Adipocyte (in vitro differentiated cells): ENCODE results near the gene BAX.

Source experiments
- DNase-seq: peaks from one replicate; pipeline ENCODE4 v3.0.0-alpha.2; 2015; ENCODE audit warnings: low read depth
- H3K27me3 ChIP-seq: replicated peaks from 2 replicates; pipeline ENCODE4 v1.7.0; 2013; ENCODE audit warnings: mild to moderate bottlenecking, low read length, moderate library complexity; ENCODE audit not compliant: control insufficient read depth, insufficient read depth
- H3K36me3 ChIP-seq: 2 replicates; pipeline ENCODE4 v1.7.0; 2013; ENCODE audit warnings: low read length, mild to moderate bottlenecking, moderate library complexity; ENCODE audit not compliant: control insufficient read depth, insufficient read depth, severe bottlenecking
- H3K4me1 ChIP-seq: 2 replicates; pipeline ENCODE4 v1.7.0; 2013; ENCODE audit warnings: mild to moderate bottlenecking, low read length, moderate library complexity; ENCODE audit not compliant: control insufficient read depth, insufficient read depth
- H3K4me3 ChIP-seq: 2 replicates; pipeline ENCODE4 v1.7.0; 2013; ENCODE audit warnings: mild to moderate bottlenecking, low read length, moderate library complexity
- H3K9ac ChIP-seq: 2 replicates; pipeline ENCODE4 v1.7.0; 2013; ENCODE audit warnings: mild to moderate bottlenecking, low read length, moderate library complexity
- H3K9me3 ChIP-seq: 2 replicates; pipeline ENCODE4 v1.7.0; 2013; ENCODE audit warnings: mild to moderate bottlenecking, low read length, moderate library complexity; ENCODE audit not compliant: control insufficient read depth

Gene BAX

GRCh38 chr19:48934837-48935236, 19.8 kb upstream of the BAX start:
- Histone ChIP-seq H3K4me3 (no peak overlapping the region), H3K9me3 (no peaks in the 10 kb centered on the region), H3K4me1 (peaks cover 3% of the 10 kb centered on the region), H3K27me3 (peaks cover 14% of the 10 kb centered on the region), H3K36me3 (no peaks in the 10 kb centered on the region), H3K9ac (no peak overlapping the region)
- DNase-seq: no peak

- Histone ChIP-seq H3K36me3 (no peaks in the 10 kb centered on the region), H3K27me3 (peaks cover 14% of the 10 kb centered on the region), H3K9me3 (peaks cover 3% of the 10 kb centered on the region), H3K4me3 (no peak overlapping the region), H3K9ac (no peak overlapping the region), H3K4me1 (peaks cover 3% of the 10 kb centered on the region)
- DNase-seq: no peak
These were observed 18.8 kb upstream of the BAX start for GRCh38 chr19:48935864-48936263.

GRCh38 chr19:48938256-48938655, 16.4 kb upstream of the BAX start:
- Histone ChIP-seq H3K36me3 (no peaks in the 10 kb centered on the region), H3K9me3 (peaks cover 6% of the 10 kb centered on the region), H3K4me1 (peaks cover under 1% of the 10 kb centered on the region), H3K4me3 (no peak overlapping the region), H3K9ac (no peak overlapping the region), H3K27me3 (peaks cover 7% of the 10 kb centered on the region)
- DNase-seq: no peak

GRCh38 chr19:48940902-48941301, 13.8 kb upstream of the BAX start:
- Histone ChIP-seq H3K4me1 (no peaks in the 10 kb centered on the region), H3K4me3 (no peak overlapping the region), H3K9me3 (peaks cover 6% of the 10 kb centered on the region), H3K9ac (no peak overlapping the region), H3K36me3 (no peaks in the 10 kb centered on the region), H3K27me3 (no peaks in the 10 kb centered on the region)
- no peak for DNase-seq

- no peak for DNase-seq
- peaks cover 9% of the 10 kb centered on the region for H3K9me3 ChIP-seq
- H3K4me3 ChIP-seq: no peak overlapping the region
- no peaks in the 10 kb centered on the region for H3K36me3 ChIP-seq
- no peaks in the 10 kb centered on the region for H3K27me3 ChIP-seq
- no peak overlapping the region for H3K9ac ChIP-seq
- no peaks in the 10 kb centered on the region for H3K4me1 ChIP-seq
These were observed 11.6 kb upstream of the BAX start for GRCh38 chr19:48943081-48943480.

GRCh38 chr19:48945415-48945814, 9.3 kb upstream of the BAX start:
- Histone ChIP-seq H3K9ac (no peak overlapping the region), H3K27me3 (no peaks in the 10 kb centered on the region), H3K36me3 (no peaks in the 10 kb centered on the region)

GRCh38 chr19:48945817-48946216, 8.9 kb upstream of the BAX start:
- H3K36me3 ChIP-seq: no peaks in the 10 kb centered on the region
- peaks cover 7% of the 10 kb centered on the region for H3K9me3 ChIP-seq
- no peaks in the 10 kb centered on the region for H3K4me1 ChIP-seq
- no peak overlapping the region for H3K4me3 ChIP-seq
- no peaks in the 10 kb centered on the region for H3K27me3 ChIP-seq
- DNase-seq: no peak
- no peak overlapping the region for H3K9ac ChIP-seq

More at GRCh38 chr19:48945415-48945814, 9.3 kb upstream of the BAX start:
- Histone ChIP-seq H3K4me3 (no peak overlapping the region), H3K4me1 (no peaks in the 10 kb centered on the region), H3K9me3 (peaks cover 9% of the 10 kb centered on the region)
- DNase-seq: no peak

GRCh38 chr19:48946463-48947257, 8.0 kb upstream of the BAX start:
- no peaks in the 10 kb centered on the region for H3K27me3 ChIP-seq
- no peak overlapping the region for H3K4me3 ChIP-seq
- peaks cover 3% of the 10 kb centered on the region for H3K9me3 ChIP-seq
- H3K4me1 ChIP-seq: no peaks in the 10 kb centered on the region
- DNase-seq: no peak
- H3K36me3 ChIP-seq: no peaks in the 10 kb centered on the region
- no peak overlapping the region for H3K9ac ChIP-seq

GRCh38 chr19:48947258-48947542, 7.5 kb upstream of the BAX start:
- no peak overlapping the region for H3K4me3 ChIP-seq
- H3K9ac ChIP-seq: no peak overlapping the region
- H3K9me3 ChIP-seq: peaks cover 3% of the 10 kb centered on the region
- no peaks in the 10 kb centered on the region for H3K4me1 ChIP-seq
- no peaks in the 10 kb centered on the region for H3K27me3 ChIP-seq
- DNase-seq: no peak
- no peaks in the 10 kb centered on the region for H3K36me3 ChIP-seq

- H3K36me3 ChIP-seq: no peaks in the 10 kb centered on the region
- H3K27me3 ChIP-seq: no peaks in the 10 kb centered on the region
- no peak overlapping the region for H3K4me3 ChIP-seq
- H3K9me3 ChIP-seq: peaks cover 3% of the 10 kb centered on the region
- H3K9ac ChIP-seq: no peak overlapping the region
- no peak for DNase-seq
- peaks cover 4% of the 10 kb centered on the region for H3K4me1 ChIP-seq
These were observed 4.5 kb upstream of the BAX start for GRCh38 chr19:48950159-48950558.

- Histone ChIP-seq H3K9me3 (peaks cover 3% of the 10 kb centered on the region), H3K27me3 (no peaks in the 10 kb centered on the region), H3K9ac (no peak overlapping the region)
These were observed 3.7 kb upstream of the BAX start for GRCh38 chr19:48950830-48951519.

More at GRCh38 chr19:48950830-48951519, 3.7 kb upstream of the BAX start:
- H3K4me1 ChIP-seq: peaks cover 12% of the 10 kb centered on the region
- H3K36me3 ChIP-seq: peaks cover under 1% of the 10 kb centered on the region
- DNase-seq: no peak
- no peak overlapping the region for H3K4me3 ChIP-seq
